ENCODE data around the gene PRKG1.

- TF ChIP-seq POLR2AphosphoS5 (IDR thresholded peaks at IDR 0.05; ENCODE audit: low read depth), result no peak
- TF ChIP-seq EZH2 (IDR thresholded peaks at IDR 0.05; ENCODE audit: low read depth, unreplicated experiment), result no peak
- no peak for TF ChIP-seq CTCF (conservative IDR thresholded peaks at IDR 0.05; ENCODE audit: low read depth in 2 of 2)
- no peak for TF ChIP-seq JUNB (IDR thresholded peaks at IDR 0.05; ENCODE audit: unreplicated experiment)
- TF ChIP-seq REST (IDR thresholded peaks at IDR 0.05; ENCODE audit: unreplicated experiment), result no peak
- TF ChIP-seq EZH2phosphoT487 (IDR thresholded peaks at IDR 0.05; ENCODE audit: unreplicated experiment), result no peak
- no peak for TF ChIP-seq ZNF462 (CRISPR knock-in tag; IDR thresholded peaks at IDR 0.05)
- no peak for TF ChIP-seq ETS1 (IDR thresholded peaks at IDR 0.05)
- TF ChIP-seq CREB1 (CRISPR knock-in tag; IDR thresholded peaks at IDR 0.05; ENCODE audit: low read depth), result no peak
- TF ChIP-seq NANOG (IDR thresholded peaks at IDR 0.05; ENCODE audit: borderline replicate concordance), result no peak
- no peak for TF ChIP-seq STAT1 (IDR thresholded peaks at IDR 0.05; ENCODE audit: unreplicated experiment)
- TF ChIP-seq ZNF114 (CRISPR knock-in tag; IDR thresholded peaks at IDR 0.05), result no peak
Measured at GRCh38 chr10:51162002-51162401, 87.7 kb downstream of the PRKG1 start.

All from GM23338 (cell line).